ENCODE results near the gene KLRK1. TPM values are rescaled to one million over a fixed set of nuclear protein-coding genes. Genes with fewer than 3 reads are reported as not detected.
"Not testable (repeated sequence)": the region's sequence is repeated elsewhere in the genome, so short reads cannot be mapped to it uniquely, and the experiment has no call there.

Gene KLRK1
- total and polyA plus RNA-seq, 2 of the 4 experiments (the other 2 are of a cell fraction) = not detected

GRCh38 chr12:10367714-10368113 is 22.1 kb downstream of the KLRK1 start:
- H2BK15ac ChIP-seq (ENCODE audit: low read depth, low read length); POLR2A ChIA-PET (ENCODE audit: unreplicated experiment); H3K23ac ChIP-seq (ENCODE audit: low read depth, low read length); H3K14ac ChIP-seq (replicated peaks; ENCODE audit: low read depth, low read length); H3K9me3 ChIP-seq (ENCODE audit: control insufficient read depth, insufficient read depth, low read length); H4K5ac ChIP-seq (ENCODE audit: low read depth, low read length); H4K8ac ChIP-seq (ENCODE audit: low read depth in 2 of 2, low read length in 2 of 2); DNase-seq; H2AK5ac ChIP-seq (ENCODE audit: low read depth, low read length); H2BK120ac ChIP-seq (ENCODE audit: low read depth, low read length); H3K36me3 ChIP-seq (ENCODE audit: control insufficient read depth, insufficient read depth, low read length); dilution Hi-C loops (cut with HindIII; ENCODE audit: low sequenced_read_pairs, unreplicated experiment); H2BK20ac ChIP-seq (ENCODE audit: low read depth, low read length); H3K18ac ChIP-seq (ENCODE audit: low read depth, low read length); H3K56ac ChIP-seq (ENCODE audit: extremely low read depth, insufficient read depth, low read length); H2AK9ac ChIP-seq (replicated peaks; ENCODE audit: low read depth, low read length, poor library complexity); H2BK5ac ChIP-seq (ENCODE audit: low read depth, low read length, poor library complexity, severe bottlenecking); H3K9ac ChIP-seq (ENCODE audit: low read depth, low read length); BruUV-seq (replicated peaks); H4K20me1 ChIP-seq (ENCODE audit: insufficient read depth, low read length); H3K4me2 ChIP-seq (ENCODE audit: low read depth, low read length); ATAC-seq (ENCODE audit: low read depth); H3K27ac ChIP-seq (ENCODE audit: insufficient read depth, low read length); H2AFZ ChIP-seq (replicated peaks; ENCODE audit: low read length, poor library complexity); in situ Hi-C loops (cut with MboI; ENCODE audit: low sequenced_read_pairs); H3K4ac ChIP-seq (ENCODE audit: low read depth, low read length); H4K91ac ChIP-seq (ENCODE audit: insufficient read depth, low read depth, low read length); H3K79me1 ChIP-seq (ENCODE audit: low read depth in 1 of 2, low read length in 2 of 2); H3K4me3 ChIP-seq (ENCODE audit: insufficient read depth, low read depth, low read length); H3K27me3 ChIP-seq (ENCODE audit: control insufficient read depth, insufficient read depth, low read length); H3K9me1 ChIP-seq (ENCODE audit: insufficient read depth, low read length): not testable (repeated sequence)
- WGBS, 2 experiments (ENCODE audit: extremely low coverage in 2 of 2, insufficient read length in 1 of 2) = 80% methylated on average over 1 of the region's 4 CpGs; no CpG with 5 or more reads in 1 of the 2 experiments
- intact Hi-C loops (cut with micrococcal nuclease) = loop anchor here (1.0 to 2.0 kb wide), 4 partner anchors 131 to 383 kb away; partner anchors contain the start of gene STYK1
- H3K4me1 ChIP-seq (ENCODE audit: control insufficient read depth, insufficient read depth, low read length) = peaks cover 20% of the 10 kb centered on the region
- CTCF ChIA-PET = interaction anchor here (0.6 to 1.2 kb wide), 6 partner anchors 17 to 350 kb away, joined by 3 to 5 read pairs (median 3); partner anchors contain the start of gene MAGOHB
